Heart left ventricle (tissue), 16 donors: ENCODE data around the gene GAREM1. TPM values are rescaled to one million over a fixed set of nuclear protein-coding genes. Genes with fewer than 3 reads are reported as not detected.
A peak's percentile ranks its signal among the peaks of the same experiment; 100 is the strongest.

Experiments used
- ATAC-seq, 4 donors: fragments of 200-7000 bp; cut with Tn5 transposase; one replicate each; pipeline ENCODE4 v1.9.1; 2020 to 2022; ENCODE audit warnings: moderate library complexity in 4 of 4, mild to moderate bottlenecking in 3 of 4, moderate number of reproducible peaks in 1 of 4
- DNase-seq, 5 donors: peaks; one replicate each; pipeline ENCODE4 v3.0.0-alpha.2; 2020
- H3K27ac ChIP-seq, 12 donors: fragments of 200-600 bp; sonication (generic) in 4 of 12; one replicate each; pipeline versions ENCODE4 v1.5.0 to v1.8.0; 2016 to 2022; ENCODE audit warnings: mild to moderate bottlenecking in 2 of 12
- H3K27me3 ChIP-seq, 9 donors: fragments of 200-600 bp; sonication (generic) in 2 of 9; one replicate each; pipeline versions ENCODE4 v1.5.1 to v1.8.0; 2016 to 2022; ENCODE audit warnings: mild to moderate bottlenecking in 3 of 9
- H3K36me3 ChIP-seq, 9 donors: fragments of 200-600 bp; sonication (generic) in 2 of 9; one replicate each; pipeline versions ENCODE4 v1.5.0 to v1.8.0; 2018 to 2022; ENCODE audit warnings: mild to moderate bottlenecking in 2 of 9
- H3K4me1 ChIP-seq, 12 donors: fragments of 200-600 bp; sonication (generic) in 4 of 12; one replicate each; pipeline versions ENCODE4 v1.5.0 to v1.8.0; 2016 to 2022; ENCODE audit warnings: mild to moderate bottlenecking in 3 of 12
- H3K4me3 ChIP-seq, 12 donors: fragments of 200-600 bp; sonication (generic) in 4 of 12; one replicate each; pipeline versions ENCODE4 v1.5.0 to v1.8.0; 2017 to 2022; ENCODE audit warnings: mild to moderate bottlenecking in 9 of 12, moderate library complexity in 4 of 12
- H3K9me3 ChIP-seq, 12 donors: fragments of 200-600 bp; sonication (generic) in 4 of 12; one replicate each; pipeline versions ENCODE4 v1.5.0 to v1.8.0; 2016 to 2022; ENCODE audit warnings: mild to moderate bottlenecking in 1 of 12
- POLR2A ChIP-seq, 2 donors: fragments of 450-650 bp; IDR thresholded peaks; one replicate each; pipeline ENCODE4 v1.6.1; 2017; ENCODE audit warnings: antibody characterized with exemption in 2 of 2, mild to moderate bottlenecking in 2 of 2, moderate library complexity in 2 of 2
- WGBS, 4 donors: extraction: QIAGEN DNeasy Blood & Tissue Kit in 2 of 4; methylation state at CpG; one replicate each; pipeline versions ENCODE4 v1.1.5 to v1.1.7; 2013 to 2018; 5-methylcytosine and 5-hydroxymethylcytosine counted together
- intact Hi-C, 10 donors: fragments of 100-400 bp; cut with DNase I; formaldehyde crosslinking; loops; one replicate each; pipeline versions ENCODE4 v1.11.1 to v1.14.2; 2022
- polyA plus RNA-seq, 2 donors: library from polyadenylated mRNA; stranded (reverse); fragments of 200-250 nt; gene quantifications; one replicate each; pipeline ENCODE4 v1.2.3, GENCODE V29; 2013
- total RNA-seq, 9 donors: library from RNA; depleted of rRNA in 2 of 9; stranded (reverse); fragments of >200 nt in 2 of 9; fragmentation: NEBNext Ultra II Directional in 3 of 9; extraction: Animal tissue kit (Norgen Biotek cat#: 25700) in 3 of 9; gene quantifications; one replicate each; pipeline versions ENCODE4 v1.1.0 to v1.2.4, GENCODE V29; 2016 to 2023
- TF ChIP-seq, protein P1 (sequence below), 12 donors: fragments of 200-600 bp; sonication (generic) in 4 of 12; IDR thresholded peaks; one replicate each; pipeline versions ENCODE4 v1.5.0 to v1.8.0; 2018 to 2022; ENCODE audit warnings: antibody characterized with exemption in 12 of 12, mild to moderate bottlenecking in 5 of 12
- donor health status: ischemic (EF 13 %, LVEDD 7.1; RV severe dilation, severe dysfunction).
- donor health status: healthy with polysubstance abuse.
- donor health status: DM: no; HTN: yes; CAD: no.
- donor health status: DM: no; HTN: no; CAD: no.
- donor health status: ischemic (EF 25% LVEDD 6.9; RV normal size, moderate dysfunction).
- donor health status: ischemic (EF 25% LVEDD 5.7; RV mildly dilated, moderate dysfunction).
- donor health status: healthy.
- donor health status: DM: yes; HTN: yes; CAD: no.
- donor health status: ischemic (EF 35%, LVEDD 5.7; RV mildly dilated, moderate dysfunction).
- donor health status: nonischemic (EF 11% LVEDD 7.7; RV severe dilation, severe dysfunction).
- donor health status: DM: yes; HTN: yes; CAD: no.
- donor health status: PGD.
- donor health status: ischemic (EF 29% LVEDD 5.4; RV normal size, mild dysfunction).
- donor health status: nonischemic (EF 23%, LVEDD 6.1; RV moderate dilation, normal function).

GAREM1 gene
- total and polyA plus RNA-seq, 11 donors = 1.8 to 28.8 (median 13.0) TPM

- no peaks in the 10 kb centered on the region for H3K36me3 ChIP-seq
- H3K27ac ChIP-seq = peak overlapping the region in 8 of 12 donors; percentile 8 to 36 (median 24)
- ATAC-seq = peak in 3 of 4 donors; percentile 46 to 68 (median 59)
- H3K4me3 ChIP-seq = peak overlapping the region in 2 of 12 donors; percentile 7 to 13
- DNase-seq = no peak
- H3K4me1 ChIP-seq = peaks cover 0 to 52% (median 13%) of the 10 kb centered on the region in 12 donors
- WGBS, 4 donors = 40 to 54% (median 51%) methylated on average over 4 of the region's 4 CpGs
- intact Hi-C loops = loop anchor here in 6 of 10 donors (10.0 kb wide), 4 partner anchors 75 to 125 kb away; no protein-coding TSS in a partner anchor
- H3K9me3 ChIP-seq = no peaks in the 10 kb centered on the region
- peaks cover 0 to 4% (median 0%) of the 10 kb centered on the region in 9 donors for H3K27me3 ChIP-seq
- TF ChIP-seq, protein P1, sequence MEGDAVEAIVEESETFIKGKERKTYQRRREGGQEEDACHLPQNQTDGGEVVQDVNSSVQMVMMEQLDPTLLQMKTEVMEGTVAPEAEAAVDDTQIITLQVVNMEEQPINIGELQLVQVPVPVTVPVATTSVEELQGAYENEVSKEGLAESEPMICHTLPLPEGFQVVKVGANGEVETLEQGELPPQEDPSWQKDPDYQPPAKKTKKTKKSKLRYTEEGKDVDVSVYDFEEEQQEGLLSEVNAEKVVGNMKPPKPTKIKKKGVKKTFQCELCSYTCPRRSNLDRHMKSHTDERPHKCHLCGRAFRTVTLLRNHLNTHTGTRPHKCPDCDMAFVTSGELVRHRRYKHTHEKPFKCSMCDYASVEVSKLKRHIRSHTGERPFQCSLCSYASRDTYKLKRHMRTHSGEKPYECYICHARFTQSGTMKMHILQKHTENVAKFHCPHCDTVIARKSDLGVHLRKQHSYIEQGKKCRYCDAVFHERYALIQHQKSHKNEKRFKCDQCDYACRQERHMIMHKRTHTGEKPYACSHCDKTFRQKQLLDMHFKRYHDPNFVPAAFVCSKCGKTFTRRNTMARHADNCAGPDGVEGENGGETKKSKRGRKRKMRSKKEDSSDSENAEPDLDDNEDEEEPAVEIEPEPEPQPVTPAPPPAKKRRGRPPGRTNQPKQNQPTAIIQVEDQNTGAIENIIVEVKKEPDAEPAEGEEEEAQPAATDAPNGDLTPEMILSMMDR (IDR thresholded peaks at IDR 0.05) = no peak
- TF ChIP-seq POLR2A (IDR thresholded peaks at IDR 0.05) = no peak
Observed at GRCh38 chr18:32460171-32460731, 10.4 kb downstream of the GAREM1 start.

GRCh38 chr18:32459361-32460101 is 11.2 kb downstream of the GAREM1 start:
- 72 to 75% (median 75%) methylated on average over 4 of the region's 4 CpGs for WGBS, 4 donors

GRCh38 chr18:32455361-32455760 is 15.3 kb downstream of the GAREM1 start:
- Histone ChIP-seq H3K27me3 (no peaks in the 10 kb centered on the region), H3K36me3 (no peaks in the 10 kb centered on the region), H3K4me1 (peaks cover 0 to 58% (median 12%) of the 10 kb centered on the region in 12 donors), H3K27ac (peak overlapping the region in 1 of 12 donors; percentile 6), H3K9me3 (no peaks in the 10 kb centered on the region), H3K4me3 (no peak overlapping the region)
- DNase-seq (no peak), ATAC-seq (peak in 1 of 4 donors; percentile 9)
- TF ChIP-seq POLR2A (IDR thresholded peaks at IDR 0.05) = no peak
- TF ChIP-seq, protein P1 (IDR thresholded peaks at IDR 0.05) = no peak
- WGBS, 4 donors = 50 to 68% (median 53%) methylated on average over 1 of the region's 1 CpG
- intact Hi-C loops = no loop called here

More at GRCh38 chr18:32459361-32460101, 11.2 kb downstream of the GAREM1 start:
- no peaks in the 10 kb centered on the region for H3K9me3 ChIP-seq
- no peaks in the 10 kb centered on the region for H3K36me3 ChIP-seq
- DNase-seq = no peak
- peak overlapping the region in 4 of 12 donors; percentile 15 to 23 (median 17) for H3K27ac ChIP-seq
- ATAC-seq = no peak
- peaks cover 0 to 60% (median 14%) of the 10 kb centered on the region in 12 donors for H3K4me1 ChIP-seq
- H3K4me3 ChIP-seq = peak overlapping the region in 1 of 12 donors; percentile 13
- TF ChIP-seq, protein P1 (IDR thresholded peaks at IDR 0.05) = no peak
- peaks cover 0 to 4% (median 0%) of the 10 kb centered on the region in 9 donors for H3K27me3 ChIP-seq
- intact Hi-C loops = loop anchor here in 6 of 10 donors (10.0 kb wide), 4 partner anchors 75 to 125 kb away; no protein-coding TSS in a partner anchor

GRCh38 chr18:32454593-32454992 is 16.1 kb downstream of the GAREM1 start:
- Histone ChIP-seq H3K9me3 (no peaks in the 10 kb centered on the region), H3K36me3 (no peaks in the 10 kb centered on the region), H3K27me3 (no peaks in the 10 kb centered on the region), H3K4me3 (no peak overlapping the region), H3K4me1 (peaks cover 0 to 53% (median 12%) of the 10 kb centered on the region in 12 donors), H3K27ac (peak overlapping the region in 1 of 12 donors; percentile 6)
- whole genome bisulfite sequencing, 4 donors = 22 to 51% (median 33%) methylated on average over 1 of the region's 1 CpG
- intact Hi-C loops = no loop called here
- DNase-seq = no peak
- ATAC-seq = peak in 3 of 4 donors; percentile 21 to 40 (median 31)
- TF ChIP-seq, protein P1 (IDR thresholded peaks at IDR 0.05) = no peak
- no peak for TF ChIP-seq POLR2A (IDR thresholded peaks at IDR 0.05)
